H1 (cell line): ENCODE results near the gene KLHL34. TPM values are rescaled to one million over a fixed set of nuclear protein-coding genes. Genes with fewer than 3 reads are reported as not detected.

Experiments used
- CEBPB ChIP-seq: IDR thresholded peaks from 2 replicates; pipeline ENCODE4 v1.6.1; 2012; ENCODE audit warnings: low read depth, low read length
- JUN ChIP-seq: IDR thresholded peaks from 2 replicates; pipeline ENCODE4 v1.6.1; 2011; ENCODE audit warnings: low read depth, mild to moderate bottlenecking, improper control_type of control experiment, low read length
- polyA plus RNA-seq, 7 experiments: library from polyadenylated mRNA; depleted of rRNA in 3 of 7; stranded (reverse) in 5 of 7; unstranded in 2 of 7; fragments of >200 nt in 5 of 7; fragments of 200-250 nt in 2 of 7; gene quantifications; 1 replicate in 5 of 7; 2 replicates in 1 of 7; 4 replicates in 1 of 7; pipeline versions ENCODE4 v1.2.1 to v1.2.3, GENCODE V29; 2011 to 2013; ENCODE audit warnings: missing spikeins in 2 of 7, mixed read lengths in 2 of 7
- total RNA-seq: library from RNA; stranded (reverse); fragmentation: NEBNext Ultra II Directional; extraction: Animal tissue kit (Norgen Biotek cat#: 25700); gene quantifications from 2 replicates; pipeline ENCODE4 v1.2.1, GENCODE V29; 2021

KLHL34 gene
- total and polyA plus RNA-seq, 2 of the 8 experiments (the other 6 are each of a cell fraction or from before 2014, with no cell fraction given): not detected

DNA sequence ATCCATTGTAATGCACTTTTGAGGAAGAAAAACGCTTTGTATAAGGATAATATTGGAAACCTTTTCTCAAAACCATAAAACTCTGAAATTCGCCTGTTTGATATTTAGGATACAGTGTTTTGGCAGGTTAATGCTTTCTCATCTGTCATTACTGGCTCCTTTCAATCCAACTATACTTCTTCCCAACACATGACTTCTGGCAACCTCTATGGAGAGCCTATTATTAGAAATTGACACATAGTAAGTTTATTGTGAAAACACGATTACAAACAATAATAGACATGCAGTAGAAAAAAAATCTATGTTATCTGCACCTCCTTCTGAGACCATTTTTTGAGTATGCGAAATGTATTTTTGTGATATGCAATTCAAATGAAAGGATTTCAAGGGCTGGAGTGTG, 4.6 kb upstream of the KLHL34 start (continued):
- TF ChIP-seq JUN: no peak
- TF ChIP-seq CEBPB: no peak
